Ovary (tissue), 9 donors: Measurements from ENCODE around the gene NTRK3. TPM values are rescaled to one million over a fixed set of nuclear protein-coding genes. Genes with fewer than 3 reads are reported as not detected.

Experiments used
- DNase-seq, 5 donors: peaks; one replicate each; pipeline ENCODE4 v3.0.0-alpha.2; 2019 to 2020
- H3K27ac ChIP-seq, 2 donors: fragments of 200-600 bp; one replicate each; pipeline versions ENCODE4 v1.5.1 to v1.8.0; 2019 to 2022
- H3K27me3 ChIP-seq: fragments of 200-600 bp; one replicate; pipeline ENCODE4 v1.8.0; 2022
- H3K36me3 ChIP-seq: fragments of 200-600 bp; sonication (generic); one replicate; pipeline ENCODE4 v1.5.1; 2019
- H3K4me1 ChIP-seq: one replicate; pipeline ENCODE4 v1.8.1; 2013; ENCODE audit warnings: mild to moderate bottlenecking, moderate library complexity; ENCODE audit not compliant: insufficient read depth
- H3K4me3 ChIP-seq: fragments of 200-600 bp; sonication (generic); one replicate; pipeline ENCODE4 v1.5.1; 2017
- H3K9me3 ChIP-seq, 2 donors: fragments of 200-600 bp in 1 of 2; sonication (generic) in 1 of 2; one replicate each; pipeline versions ENCODE4 v1.5.1 to v1.8.1; 2013 to 2019; ENCODE audit warnings: mild to moderate bottlenecking in 1 of 2, moderate library complexity in 1 of 2
- EP300 ChIP-seq: sonication (generic); formaldehyde crosslinking; IDR thresholded peaks from one replicate; pipeline ENCODE4 v1.6.1; 2017; ENCODE audit warnings: antibody characterized with exemption
- POLR2A ChIP-seq: fragments of 450-650 bp; IDR thresholded peaks from one replicate; pipeline ENCODE4 v1.6.1; 2017; ENCODE audit warnings: antibody characterized with exemption, mild to moderate bottlenecking, moderate library complexity
- WGBS, 3 donors: extraction: QIAGEN DNeasy Blood & Tissue Kit in 1 of 3; methylation state at CpG; one replicate each; pipeline versions ENCODE4 v1.1.5 to v1.1.7; 2013 to 2017; 5-methylcytosine and 5-hydroxymethylcytosine counted together
- intact Hi-C, 4 donors: fragments of 100-400 bp; cut with DNase I; formaldehyde crosslinking; loops; one replicate each; pipeline versions ENCODE4 v1.11.0 to v1.15.1; 2022 to 2023
- polyA plus RNA-seq, 2 donors: library from polyadenylated mRNA; stranded (reverse); fragments of 200-250 nt in 1 of 2; fragments of 350-450 nt in 1 of 2; fragmentation: Illumina TruSeq in 1 of 2; extraction: RNeasy Lipid Tissue Mini Kit (QIAGEN cat#74804) in 1 of 2; gene quantifications; one replicate each; pipeline ENCODE4 v1.2.3, GENCODE V29; 2013 to 2014
- total RNA-seq, 7 donors: library from RNA; depleted of rRNA in 2 of 7; stranded (reverse); fragments of >200 nt in 2 of 7; fragmentation: NEBNext Ultra II Directional in 3 of 7; extraction: Animal tissue kit (Norgen Biotek cat#: 25700) in 3 of 7; gene quantifications; one replicate each; pipeline versions ENCODE4 v1.1.0 to v1.2.4, GENCODE V29; 2016 to 2023
- TF ChIP-seq, protein P1 (sequence below), 3 donors: fragments of 450-650 bp in 2 of 3; fragments of 200-600 bp in 1 of 3; IDR thresholded peaks; one replicate each; pipeline versions ENCODE4 v1.5.1 to v1.8.0; 2016 to 2022; ENCODE audit warnings: antibody characterized with exemption in 3 of 3, mild to moderate bottlenecking in 1 of 3
- donor health status: DM: no; HTN: no; CAD: no; lungs with moderate emphysema.
- donor health status: DM: no; HTN: no; CAD: no.
- donor health status: Bipolar disorder and iron deficiency.
- donor health status: DM: yes; HTN: yes; CAD: no.
- donor health status: DM: no; HTN: no; CAD: no.
- donor health status: DM: yes; HTN: yes; CAD: no.

NTRK3 gene
- total and polyA plus RNA-seq, 9 donors, result 0.77 to 14.6 (median 2.7) TPM

DNA sequence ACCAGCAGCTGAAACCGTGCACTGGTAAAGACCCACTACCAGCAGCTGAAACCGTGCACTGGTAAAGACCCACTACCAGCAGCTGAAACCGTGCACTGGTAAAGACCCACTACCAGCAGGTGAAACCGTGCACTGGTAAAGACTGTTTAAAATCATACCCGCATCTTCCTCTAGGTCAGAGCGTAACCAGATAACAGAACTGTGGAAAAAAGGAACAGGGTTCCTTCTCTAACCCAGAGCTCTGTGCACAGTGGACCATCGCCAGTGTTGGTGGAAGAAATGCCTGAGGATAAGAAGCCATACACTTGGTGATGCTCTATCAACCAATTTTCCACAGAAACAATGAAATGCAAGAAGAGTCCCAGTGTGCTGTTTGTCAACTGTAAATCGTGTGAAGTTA, 243.4 kb downstream of the NTRK3 start:
- TF ChIP-seq, protein P1, sequence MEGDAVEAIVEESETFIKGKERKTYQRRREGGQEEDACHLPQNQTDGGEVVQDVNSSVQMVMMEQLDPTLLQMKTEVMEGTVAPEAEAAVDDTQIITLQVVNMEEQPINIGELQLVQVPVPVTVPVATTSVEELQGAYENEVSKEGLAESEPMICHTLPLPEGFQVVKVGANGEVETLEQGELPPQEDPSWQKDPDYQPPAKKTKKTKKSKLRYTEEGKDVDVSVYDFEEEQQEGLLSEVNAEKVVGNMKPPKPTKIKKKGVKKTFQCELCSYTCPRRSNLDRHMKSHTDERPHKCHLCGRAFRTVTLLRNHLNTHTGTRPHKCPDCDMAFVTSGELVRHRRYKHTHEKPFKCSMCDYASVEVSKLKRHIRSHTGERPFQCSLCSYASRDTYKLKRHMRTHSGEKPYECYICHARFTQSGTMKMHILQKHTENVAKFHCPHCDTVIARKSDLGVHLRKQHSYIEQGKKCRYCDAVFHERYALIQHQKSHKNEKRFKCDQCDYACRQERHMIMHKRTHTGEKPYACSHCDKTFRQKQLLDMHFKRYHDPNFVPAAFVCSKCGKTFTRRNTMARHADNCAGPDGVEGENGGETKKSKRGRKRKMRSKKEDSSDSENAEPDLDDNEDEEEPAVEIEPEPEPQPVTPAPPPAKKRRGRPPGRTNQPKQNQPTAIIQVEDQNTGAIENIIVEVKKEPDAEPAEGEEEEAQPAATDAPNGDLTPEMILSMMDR (IDR thresholded peaks at IDR 0.05), result no peak
- TF ChIP-seq POLR2A (no peak), EP300 (no peak)
- Histone ChIP-seq H3K36me3 (no peaks in the 10 kb centered on the region), H3K4me3 (no peak overlapping the region), H3K4me1 (no peaks in the 10 kb centered on the region), H3K9me3 (no peaks in the 10 kb centered on the region), H3K27me3 (no peaks in the 10 kb centered on the region), H3K27ac (no peak overlapping the region)
- 83 to 93% (median 84%) methylated on average over 7 to 8 of the region's 8 CpGs for WGBS, 3 donors
- DNase-seq, result no peak
- intact Hi-C loops, result no loop called here

DNA sequence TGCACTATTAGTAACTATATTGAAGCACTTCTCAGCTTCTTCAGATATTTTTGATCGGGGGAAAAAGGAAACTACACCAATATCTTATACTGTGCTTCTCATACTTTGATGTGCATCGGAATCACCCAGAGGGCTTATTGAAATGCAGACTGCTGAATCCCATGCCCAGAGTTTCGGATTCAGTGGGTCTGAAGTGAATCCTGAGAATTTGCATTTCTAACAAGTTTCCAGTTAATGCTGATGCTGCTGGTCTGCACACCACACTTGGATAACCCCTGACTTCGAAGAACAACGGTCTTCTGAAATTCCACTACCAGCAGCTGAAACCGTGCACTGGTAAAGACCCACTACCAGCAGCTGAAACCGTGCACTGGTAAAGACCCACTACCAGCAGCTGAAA, 243.9 kb downstream of the NTRK3 start:
- no peaks in the 10 kb centered on the region for H3K27me3 ChIP-seq
- intact Hi-C loops, result no loop called here
- 74 to 80% (median 75%) methylated on average over 7 of the region's 7 CpGs for WGBS, 3 donors

GRCh38 chr15:88012233-88012632, 244.3 kb downstream of the NTRK3 start:
- Histone ChIP-seq H3K36me3 (no peaks in the 10 kb centered on the region), H3K4me3 (no peak overlapping the region), H3K4me1 (no peaks in the 10 kb centered on the region), H3K27ac (no peak overlapping the region), H3K27me3 (no peaks in the 10 kb centered on the region), H3K9me3 (no peaks in the 10 kb centered on the region)
- TF ChIP-seq, protein P1 (IDR thresholded peaks at IDR 0.05), result no peak
- TF ChIP-seq EP300 (no peak), POLR2A (no peak)
- WGBS, 3 donors, result 15 to 37% (median 22%) methylated on average over 4 of the region's 4 CpGs
- intact Hi-C loops, result no loop called here
- no peak for DNase-seq

More for the DNA sequence above, 243.9 kb downstream of the NTRK3 start:
- H3K4me3 ChIP-seq, result no peak overlapping the region
- no peaks in the 10 kb centered on the region for H3K9me3 ChIP-seq
- no peak overlapping the region for H3K27ac ChIP-seq
- H3K4me1 ChIP-seq, result no peaks in the 10 kb centered on the region
- no peaks in the 10 kb centered on the region for H3K36me3 ChIP-seq
- DNase-seq, result no peak
- TF ChIP-seq, protein P1 (IDR thresholded peaks at IDR 0.05), result no peak
- TF ChIP-seq POLR2A (no peak), EP300 (no peak)

DNA sequence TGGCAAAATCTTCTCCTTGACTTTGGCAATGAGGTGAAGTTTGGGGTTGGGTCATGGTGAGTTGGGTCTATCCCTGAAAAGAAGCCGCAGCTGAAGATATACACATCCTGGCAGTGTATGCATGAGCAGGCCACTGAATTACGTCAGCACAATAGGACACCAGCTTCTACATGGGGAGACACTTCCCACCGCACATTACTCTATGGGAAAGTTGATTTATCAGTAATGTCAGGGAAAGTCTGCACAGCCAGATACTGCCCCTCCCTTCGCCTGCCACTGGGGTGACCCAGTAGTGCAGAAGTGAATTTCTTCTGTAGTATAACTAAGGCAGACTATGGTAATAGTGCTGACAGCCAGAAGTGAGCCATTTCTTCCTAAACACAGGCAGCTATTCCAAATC, 245.0 kb downstream of the NTRK3 start:
- Histone ChIP-seq H3K4me3 (no peak overlapping the region), H3K4me1 (no peaks in the 10 kb centered on the region), H3K27me3 (no peaks in the 10 kb centered on the region), H3K36me3 (no peaks in the 10 kb centered on the region), H3K9me3 (no peaks in the 10 kb centered on the region), H3K27ac (no peak overlapping the region)
- WGBS, 3 donors, result 88 to 91% (median 90%) methylated on average over 4 of the region's 4 CpGs
- intact Hi-C loops, result no loop called here
- TF ChIP-seq POLR2A (no peak), EP300 (no peak)
- TF ChIP-seq, protein P1 (IDR thresholded peaks at IDR 0.05), result no peak
- DNase-seq, result no peak

DNA sequence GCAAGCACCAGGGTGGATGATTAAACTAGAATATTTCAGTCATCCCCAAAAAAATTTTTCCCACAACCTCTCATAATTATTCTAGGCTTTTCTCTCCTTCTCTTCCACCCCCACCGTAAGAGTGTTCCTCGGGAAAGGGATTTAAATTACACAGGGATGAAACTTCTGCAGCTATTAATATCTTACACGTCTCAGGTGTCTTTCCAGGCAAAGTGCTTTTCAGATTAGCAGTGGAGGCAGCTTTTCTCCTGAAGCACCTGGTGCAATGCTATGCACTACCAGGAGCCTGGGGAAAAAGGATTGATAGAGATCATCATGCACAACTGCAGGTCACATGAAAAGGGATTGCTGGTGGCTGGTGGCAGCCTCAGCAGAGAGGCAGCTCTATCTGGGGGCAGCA, 250.4 kb downstream of the NTRK3 start:
- H3K4me3 ChIP-seq, result no peak overlapping the region
- no peaks in the 10 kb centered on the region for H3K4me1 ChIP-seq
- no peaks in the 10 kb centered on the region for H3K9me3 ChIP-seq
- no peaks in the 10 kb centered on the region for H3K36me3 ChIP-seq
- 34 to 48% (median 46%) methylated on average over 3 of the region's 3 CpGs for WGBS, 3 donors
- TF ChIP-seq EP300 (no peak), POLR2A (no peak)
- TF ChIP-seq, protein P1 (IDR thresholded peaks at IDR 0.05), result no peak
- intact Hi-C loops, result no loop called here
- no peak overlapping the region for H3K27ac ChIP-seq
- H3K27me3 ChIP-seq, result no peaks in the 10 kb centered on the region
- no peak for DNase-seq
